RCC 7860 (cell line): ENCODE data around the gene AHNAK.
A peak's percentile ranks its signal among the peaks of the same experiment; 100 is the strongest.

Experiments used
- DNase-seq: peaks from one replicate; pipeline ENCODE4 v3.0.0-alpha.2; 2015; ENCODE audit warnings: low spot score
- FAIRE-seq: peaks from 2 replicates; lab custom pipeline; 2012; peaks lifted over from hg19 to GRCh38; lab: Jason Lieb, UNC

AHNAK gene

DNA sequence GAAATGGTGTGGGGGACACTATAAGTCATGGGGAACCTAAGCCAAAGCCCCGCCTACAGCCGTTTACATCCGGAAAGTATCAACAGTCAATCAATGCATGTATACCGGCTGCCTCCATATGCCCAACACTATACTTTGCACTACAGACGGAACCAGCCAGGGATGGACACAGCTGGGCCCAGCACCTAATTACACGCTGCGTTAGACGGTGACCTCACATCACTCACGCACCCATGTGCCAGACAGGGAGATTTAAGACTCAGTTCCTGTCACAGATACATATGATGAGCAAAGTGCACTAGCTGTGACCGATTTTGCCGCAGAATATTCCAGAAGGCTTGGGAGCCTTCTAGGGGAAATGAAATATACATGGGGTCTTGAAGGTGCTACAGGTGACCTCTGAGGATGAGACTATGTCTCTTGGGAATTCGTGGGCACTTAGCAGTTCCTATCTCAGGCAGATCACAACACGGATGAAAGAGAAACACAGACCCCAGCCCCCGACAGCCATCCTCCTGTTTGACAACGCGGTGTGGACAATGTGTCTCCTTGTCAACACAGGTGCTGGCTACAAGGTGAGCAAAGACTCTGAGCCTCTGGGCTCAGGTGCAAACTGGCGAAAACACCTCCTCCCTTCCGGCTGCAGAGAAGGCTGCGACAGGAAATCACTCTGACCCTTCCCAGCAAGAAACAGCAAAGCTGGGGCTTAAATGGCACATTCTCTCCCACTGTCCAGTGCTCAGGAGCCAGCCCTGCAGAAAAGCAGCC, 8.0 kb downstream of the AHNAK start:
- no peak for FAIRE-seq
- no peak for DNase-seq

- DNase-seq (no peak), FAIRE-seq (no peak)
Observed at GRCh38 chr11:62536301-62536957, 10.2 kb downstream of the AHNAK start.

DNA sequence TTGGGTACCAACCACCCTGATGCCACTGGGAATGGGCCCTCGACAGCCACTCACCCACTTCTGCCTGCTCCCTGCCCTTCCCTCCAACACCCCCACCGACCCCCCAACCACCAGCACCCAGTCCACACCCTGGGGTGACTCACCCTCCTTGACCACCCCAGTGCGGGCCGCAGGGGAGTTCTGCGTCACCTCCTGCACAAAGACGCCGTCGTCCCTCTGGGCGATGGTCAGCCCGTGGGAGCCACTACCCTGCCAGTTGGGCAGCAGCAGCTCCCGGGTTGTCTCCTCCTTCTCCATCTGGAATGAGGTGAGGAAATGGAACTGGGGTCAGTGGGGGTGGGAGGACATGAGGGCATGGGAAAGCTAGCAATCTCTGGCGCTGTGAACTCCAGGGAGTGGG, 10.8 kb downstream of the AHNAK start:
- no peak for FAIRE-seq
- DNase-seq, result no peak

DNA sequence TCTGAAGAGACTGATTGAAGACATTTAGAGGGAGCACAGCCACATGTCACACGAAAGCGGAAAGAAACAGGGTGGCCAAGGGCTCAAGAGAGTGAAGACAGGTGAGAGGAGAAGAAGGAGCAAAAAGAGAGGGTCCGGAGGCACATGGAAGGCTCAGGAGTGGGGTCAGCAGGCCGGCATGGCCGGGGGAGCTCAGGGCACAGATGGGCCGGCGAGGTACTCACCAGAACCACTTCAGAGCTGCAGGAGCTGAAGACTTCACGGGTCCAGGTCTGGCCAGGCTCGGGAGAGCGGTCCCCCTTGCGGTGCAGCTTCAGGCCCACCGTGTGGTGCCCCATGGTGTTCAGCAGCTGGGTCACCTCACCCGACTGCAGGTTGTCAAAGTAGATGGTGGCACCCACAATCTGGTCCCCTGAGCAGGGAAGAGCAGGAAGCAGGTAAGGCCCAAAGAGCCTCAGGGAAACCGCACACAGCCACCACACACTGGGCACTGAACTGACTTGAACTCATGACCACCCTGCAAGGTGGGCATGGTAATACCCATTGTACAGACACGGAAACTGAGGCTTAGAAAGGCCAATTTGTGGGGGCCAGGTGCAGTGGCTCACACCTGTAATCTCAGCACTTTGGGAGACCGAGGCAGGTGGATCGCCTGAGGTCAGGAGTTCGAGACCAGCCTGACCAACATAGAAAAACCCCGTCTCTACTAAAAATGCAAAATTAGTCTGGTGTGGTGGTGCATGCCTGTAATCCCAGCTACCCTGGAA, 11.6 kb downstream of the AHNAK start:
- FAIRE-seq, result no peak

DNA sequence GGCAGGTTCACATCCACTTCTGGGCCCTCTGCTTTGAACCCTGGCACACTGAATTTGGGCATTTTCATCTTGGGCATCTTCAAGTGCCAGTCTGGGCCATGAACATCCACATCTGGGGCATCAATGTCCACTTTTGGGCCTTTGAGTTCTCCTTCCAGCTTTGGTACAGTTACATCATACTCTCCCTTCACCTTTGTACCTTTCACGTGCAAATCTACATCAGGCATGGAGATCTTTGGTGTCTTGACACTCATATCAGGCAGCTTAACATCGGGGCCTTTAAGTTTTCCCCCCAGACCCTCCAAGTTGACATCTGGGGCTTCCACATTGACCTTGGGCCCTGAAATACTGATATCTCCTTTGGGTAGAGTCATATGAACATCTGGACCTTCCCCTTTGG, 14.5 kb downstream of the AHNAK start:
- no peak for DNase-seq
- FAIRE-seq, result no peak

More for the DNA sequence above, 11.6 kb downstream of the AHNAK start:
- no peak for DNase-seq

DNA sequence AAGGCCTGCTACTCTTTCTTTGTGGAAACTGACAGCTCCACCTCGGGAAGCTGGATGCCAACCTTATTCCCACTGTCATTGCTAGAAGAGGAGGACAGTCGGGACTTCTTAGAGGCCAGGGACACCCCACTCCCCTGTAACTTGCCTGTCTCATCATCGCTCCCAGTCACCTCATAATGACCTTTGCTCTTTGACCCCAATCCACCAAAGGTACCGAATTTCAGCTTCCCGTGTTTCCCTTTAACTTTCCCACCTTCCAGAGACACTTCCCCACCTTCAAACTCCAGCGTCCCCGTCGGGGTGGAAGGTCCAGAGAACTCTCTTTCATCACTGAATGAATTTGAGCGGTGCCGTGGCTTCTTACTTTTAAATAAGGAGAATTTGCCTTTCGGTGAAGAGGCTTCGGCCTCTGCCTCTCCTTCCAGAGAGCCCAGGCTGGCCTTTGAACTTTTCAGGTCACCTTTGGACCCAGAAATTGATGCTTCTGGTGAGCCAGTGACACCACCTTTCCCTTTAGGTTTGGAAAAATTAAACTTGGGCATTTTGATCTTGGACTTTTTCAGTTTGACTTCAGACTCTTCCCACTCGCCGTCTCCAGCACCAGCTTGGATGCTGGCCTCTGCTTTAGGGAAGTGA, 29.8 kb downstream of the AHNAK start:
- DNase-seq, result no peak
- FAIRE-seq, result no peak

GRCh38 chr11:62514151-62514550, 32.5 kb downstream of the AHNAK start:
- FAIRE-seq (no peak), DNase-seq (no peak)

DNA sequence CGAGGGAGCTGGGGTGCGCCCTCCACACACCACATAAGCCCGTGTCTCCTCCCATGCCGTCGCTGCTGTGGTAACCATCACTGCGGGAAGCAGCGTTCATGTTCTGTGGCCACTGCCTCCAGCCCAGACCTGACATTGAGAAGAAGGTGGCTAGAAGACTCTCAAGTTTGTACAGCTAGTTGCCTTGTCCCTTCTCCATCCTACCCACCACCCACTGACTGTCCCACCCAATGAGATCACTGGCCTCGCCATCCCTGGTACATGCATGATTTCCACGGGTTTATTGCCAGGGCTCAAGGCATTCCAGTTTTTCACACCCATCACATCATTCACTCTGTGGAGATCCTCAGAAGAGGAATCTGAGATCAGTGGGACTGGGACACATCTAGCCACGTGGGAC, 33.0 kb downstream of the AHNAK start:
- no peak for DNase-seq
- no peak for FAIRE-seq

DNA sequence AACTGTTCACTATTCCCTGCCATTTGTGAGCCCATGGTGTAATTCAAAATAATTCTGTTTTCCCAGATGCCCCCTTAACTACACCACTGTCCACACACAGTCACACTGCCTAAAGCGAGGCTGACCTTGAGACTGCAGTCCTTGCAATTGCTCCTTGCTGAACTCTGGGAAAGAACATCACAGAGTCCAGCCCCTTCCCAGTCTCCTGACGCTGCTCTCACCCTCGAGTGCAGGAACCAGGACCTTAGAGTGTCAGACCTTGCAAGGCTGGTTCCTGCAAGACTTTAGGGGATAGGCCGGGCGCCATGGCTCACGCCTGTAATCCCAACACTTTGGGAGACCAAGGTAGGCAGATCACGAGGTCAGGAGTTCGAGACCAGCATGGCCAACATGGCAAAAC, 33.6 kb downstream of the AHNAK start:
- FAIRE-seq (no peak), DNase-seq (no peak)

GRCh38 chr11:62508336-62509058, 38.1 kb downstream of the AHNAK start:
- DNase-seq (peak; percentile 84), FAIRE-seq (peak; percentile 78)

DNA sequence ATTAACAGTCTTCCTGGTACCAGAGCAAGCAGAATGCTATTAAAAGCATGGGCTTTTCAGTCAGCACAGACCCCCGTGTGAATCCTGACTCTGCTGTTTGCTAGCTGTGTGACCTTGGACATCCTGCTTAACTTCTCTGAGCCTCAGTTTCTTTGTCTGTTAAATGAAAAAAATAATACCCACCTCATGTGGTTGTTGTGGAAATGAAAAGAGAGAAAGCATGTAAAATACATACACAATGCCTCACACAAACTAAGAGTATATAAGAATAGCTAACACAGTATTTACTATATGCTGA, 39.5 kb downstream of the AHNAK start:
- FAIRE-seq, result no peak

GRCh38 chr11:62506413-62507124, 40.0 kb downstream of the AHNAK start:
- FAIRE-seq (no peak), DNase-seq (no peak)

More for the DNA sequence above, 39.5 kb downstream of the AHNAK start:
- DNase-seq, result no peak

- FAIRE-seq, result no peak
Observed at GRCh38 chr11:62505440-62506091, 41.0 kb downstream of the AHNAK start.

GRCh38 chr11:62505059-62505439, 41.6 kb downstream of the AHNAK start:
- FAIRE-seq, result no peak
- DNase-seq, result no peak

More at GRCh38 chr11:62505440-62506091, 41.0 kb downstream of the AHNAK start:
- DNase-seq, result no peak

DNA sequence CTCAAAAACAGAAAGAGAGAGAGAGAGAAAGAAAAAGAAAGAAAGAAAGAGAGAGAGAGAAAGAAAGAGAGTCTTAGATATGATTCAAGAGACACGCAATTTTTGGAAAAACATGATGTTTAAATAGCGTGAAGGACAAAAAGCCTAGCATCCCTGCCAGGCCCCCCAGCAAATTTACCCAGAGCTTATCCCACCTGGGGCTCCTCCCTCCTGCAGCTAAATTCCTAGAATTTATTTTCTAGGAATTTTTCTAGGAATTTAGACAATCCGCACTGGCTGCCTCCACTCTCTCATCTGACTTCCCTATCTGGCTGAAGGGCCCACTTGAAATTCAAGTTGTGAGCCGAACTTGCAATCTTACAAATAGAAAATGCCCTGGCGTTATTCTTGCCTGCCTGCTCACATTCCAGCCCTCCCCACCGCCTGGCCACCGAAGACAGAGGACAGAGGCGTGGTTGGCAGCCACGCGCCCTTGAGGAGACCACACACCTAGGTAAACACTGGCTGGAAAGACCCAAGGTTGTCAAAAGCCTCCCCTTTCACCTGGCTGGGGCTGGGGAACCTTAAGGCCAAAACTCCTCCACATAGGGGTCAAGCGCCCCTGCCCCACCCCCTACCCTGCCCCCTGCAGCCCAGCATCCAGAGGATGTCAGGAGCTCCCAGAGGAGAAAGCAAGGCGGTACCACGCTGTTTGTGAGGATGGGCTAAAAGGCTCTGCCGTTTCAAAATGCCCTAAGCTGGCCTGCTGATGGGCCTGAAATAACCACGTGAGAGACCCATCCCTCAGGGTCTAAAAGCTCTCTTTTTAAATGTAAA, 42.2 kb downstream of the AHNAK start:
- DNase-seq, result no peak
- no peak for FAIRE-seq

DNA sequence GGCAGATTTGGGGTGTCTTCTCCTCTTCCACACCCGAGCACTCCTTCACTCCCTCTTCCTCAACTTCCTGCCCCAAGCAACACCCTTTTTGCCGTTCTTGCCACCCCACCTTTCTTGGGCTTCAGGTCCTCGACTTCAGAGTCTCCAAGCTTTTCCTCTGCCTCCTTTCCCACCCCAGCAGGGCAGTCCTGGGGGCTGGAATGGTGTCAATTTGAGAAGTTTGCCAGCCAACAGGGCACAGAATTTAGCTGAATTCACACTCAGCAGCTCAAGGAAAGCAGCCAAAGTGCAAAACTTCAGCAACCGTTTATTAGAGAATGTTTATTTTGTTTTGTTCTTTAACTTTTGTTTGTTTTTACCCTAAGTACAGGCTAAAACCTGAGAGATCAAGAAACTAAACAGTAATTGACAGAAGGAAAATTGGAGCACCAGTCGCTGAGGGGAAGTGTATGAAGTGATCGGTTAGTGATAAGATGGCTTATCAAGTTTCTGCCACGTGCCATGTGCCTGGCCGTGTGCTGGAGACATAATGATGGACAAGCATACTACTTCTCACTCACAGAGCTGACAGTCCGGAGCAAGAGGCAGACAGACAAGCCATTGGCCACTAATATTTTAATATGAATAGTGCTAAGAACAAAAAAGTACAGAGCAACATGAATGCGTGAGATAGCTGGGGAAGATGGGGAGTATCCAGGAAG, 44.4 kb downstream of the AHNAK start:
- no peak for DNase-seq
- no peak for FAIRE-seq

DNA sequence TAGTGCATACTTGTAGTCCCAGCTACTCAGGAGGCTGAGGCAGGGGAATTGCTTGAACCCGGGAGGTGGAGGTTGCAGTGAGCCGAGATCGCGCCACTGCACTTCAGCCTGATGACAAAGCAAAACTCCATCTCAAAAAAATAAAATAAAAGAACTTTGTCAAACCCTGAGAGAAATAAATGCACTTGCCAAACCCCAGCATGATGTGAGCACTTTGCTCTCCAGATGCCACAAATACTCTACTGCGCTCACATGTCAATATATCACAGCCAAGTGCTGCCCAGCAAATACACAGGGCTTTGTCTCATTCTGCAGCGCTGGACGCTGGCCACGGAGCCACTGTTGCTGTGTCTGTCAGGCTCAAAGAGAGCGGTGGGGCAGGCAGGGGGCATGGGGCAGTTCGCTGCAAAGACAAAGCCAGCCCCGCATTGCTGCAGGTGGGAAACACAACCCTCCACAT, 45.1 kb downstream of the AHNAK start:
- no peak for FAIRE-seq

GRCh38 chr11:62500650-62501030, 46.0 kb downstream of the AHNAK start:
- no peak for DNase-seq
- FAIRE-seq, result no peak

More for the DNA sequence above, 45.1 kb downstream of the AHNAK start:
- no peak for DNase-seq
